Esophagus muscularis mucosa (tissue), 4 donors: Measurements from ENCODE around the gene MSMB.

Source experiments
- CTCF ChIP-seq, 3 experiments: fragments of 200-600 bp in 2 of 3; fragments of 450-650 bp in 1 of 3; sonication (generic) in 2 of 3; IDR thresholded peaks; one replicate each; pipeline ENCODE4 v1.5.1; 2017 to 2019; ENCODE audit warnings: antibody characterized with exemption in 3 of 3, mild to moderate bottlenecking in 2 of 3, moderate library complexity in 1 of 3
- EP300 ChIP-seq: sonication (generic); formaldehyde crosslinking; IDR thresholded peaks from one replicate; pipeline ENCODE4 v1.6.1; 2017; ENCODE audit warnings: antibody characterized with exemption
- POLR2A ChIP-seq: fragments of 450-650 bp; IDR thresholded peaks from one replicate; pipeline ENCODE4 v1.6.1; 2017; ENCODE audit warnings: antibody characterized with exemption, moderate library complexity, mild to moderate bottlenecking, low read depth
- POLR2AphosphoS5 ChIP-seq, 2 donors: sonication (generic); formaldehyde crosslinking; IDR thresholded peaks; one replicate each; pipeline ENCODE4 v1.6.1; 2017; ENCODE audit warnings: antibody characterized with exemption in 2 of 2

- TF ChIP-seq POLR2AphosphoS5 (IDR thresholded peaks at IDR 0.05) (no peak), CTCF (IDR thresholded peaks at IDR 0.05) (no peak), POLR2A (no peak), EP300 (no peak)
Observed at GRCh38 chr10:46068117-46068516, 22.0 kb upstream of the MSMB start.
